ENCODE data around the gene VPS51. TPM values are rescaled to one million over a fixed set of nuclear protein-coding genes. Genes with fewer than 3 reads are reported as not detected.

Gene VPS51
- total RNA-seq, 3 donors from 2014 or later = 161 to 165 (median 161) TPM

Other genes starting within 250 kb of the VPS51 start
- gene EHD1, start 217.6 kb upstream of the VPS51 start, total RNA-seq = 100 to 1,000 TPM in 2 of 3 donors, 10 to 100 TPM in 1; 86.3 to 121 (median 108) TPM
- gene ATG2A, start 179.0 kb upstream of the VPS51 start, total RNA-seq = 10 to 100 TPM; 20.6 to 24.1 (median 21.7) TPM
- gene PPP2R5B, start 171.5 kb upstream of the VPS51 start, total RNA-seq = 1 to 10 TPM; 6.9 to 8.2 (median 7.9) TPM
- gene GPHA2, start 160.3 kb upstream of the VPS51 start, total RNA-seq = not detected
- gene MAJIN, start 124.1 kb upstream of the VPS51 start, total RNA-seq = not detected
- under 1 TPM in 1 of 3 donors, not detected in 2; 0.33 TPM for gene BATF2, start 99.2 kb upstream of the VPS51 start, total RNA-seq
- 100 to 1,000 TPM in 2 of 3 donors, 10 to 100 TPM in 1; 84.9 to 104 (median 104) TPM for gene ARL2, start 82.1 kb upstream of the VPS51 start, total RNA-seq
- 10 to 100 TPM; 11.5 to 13.5 (median 12.5) TPM for gene SNX15, start 68.8 kb upstream of the VPS51 start, total RNA-seq
- 10 to 100 TPM; 12.5 to 19.1 (median 15.2) TPM for gene SAC3D1, start 55.0 kb upstream of the VPS51 start, total RNA-seq
- 1 to 10 TPM; 5.4 to 8.2 (median 7.7) TPM for gene NAALADL1, start 37.7 kb upstream of the VPS51 start, total RNA-seq
- gene CDCA5, start 12.2 kb upstream of the VPS51 start, total RNA-seq = 10 to 100 TPM; 26.4 to 37.1 (median 35.1) TPM
- 10 to 100 TPM; 36.5 to 37.1 (median 36.6) TPM for gene ZFPL1, start 12.0 kb upstream of the VPS51 start, total RNA-seq
- gene TM7SF2, start 15.7 kb downstream of the VPS51 start, total RNA-seq = 10 to 100 TPM; 18.4 to 19.4 (median 18.7) TPM
- gene ZNHIT2, start 21.5 kb downstream of the VPS51 start, total RNA-seq = 10 to 100 TPM; 25.9 to 28.1 (median 26.2) TPM
- gene FAU, start 25.9 kb downstream of the VPS51 start, total RNA-seq = 1,000 to 10,000 TPM; 1,673 to 1,831 (median 1,724) TPM
- 100 to 1,000 TPM; 102 to 110 (median 104) TPM for gene MRPL49, start 26.1 kb downstream of the VPS51 start, total RNA-seq
- gene SYVN1, start 38.3 kb downstream of the VPS51 start, total RNA-seq = 10 to 100 TPM; 36.8 to 51.5 (median 47.2) TPM
- gene SPDYC, start 74.0 kb downstream of the VPS51 start, total RNA-seq = not detected
- 10 to 100 TPM; 65.5 to 86.2 (median 81.9) TPM for gene CAPN1, start 85.7 kb downstream of the VPS51 start, total RNA-seq
- gene POLA2, start 165.7 kb downstream of the VPS51 start, total RNA-seq = 10 to 100 TPM; 49.2 to 64.7 (median 57.6) TPM
- 1 to 10 TPM; 1.3 to 1.9 (median 1.6) TPM for gene CDC42EP2, start 218.7 kb downstream of the VPS51 start, total RNA-seq
- 10 to 100 TPM; 56.7 to 59.1 (median 58.0) TPM for gene DPF2, start 237.6 kb downstream of the VPS51 start, total RNA-seq

Data from activated T-cell treated with anti-CD3 and anti-CD28 coated beads, Interleukin-2, amount 50 U/mL, for 4 hours (primary cell).